SHP77 treated with DMSO at 0.1 percent for 48 hours (cell line): ENCODE measurements around the gene RASL10A.
"Not testable (repeated sequence)": the region's sequence is repeated elsewhere in the genome, so short reads cannot be mapped to it uniquely, and the experiment has no call there.

Experiments
- DNase-seq: peaks from one replicate; lab custom pipeline; 2025; lab: John Stamatoyannopoulos, UW

RASL10A gene, protein sequence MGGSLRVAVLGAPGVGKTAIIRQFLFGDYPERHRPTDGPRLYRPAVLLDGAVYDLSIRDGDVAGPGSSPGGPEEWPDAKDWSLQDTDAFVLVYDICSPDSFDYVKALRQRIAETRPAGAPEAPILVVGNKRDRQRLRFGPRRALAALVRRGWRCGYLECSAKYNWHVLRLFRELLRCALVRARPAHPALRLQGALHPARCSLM

DNA sequence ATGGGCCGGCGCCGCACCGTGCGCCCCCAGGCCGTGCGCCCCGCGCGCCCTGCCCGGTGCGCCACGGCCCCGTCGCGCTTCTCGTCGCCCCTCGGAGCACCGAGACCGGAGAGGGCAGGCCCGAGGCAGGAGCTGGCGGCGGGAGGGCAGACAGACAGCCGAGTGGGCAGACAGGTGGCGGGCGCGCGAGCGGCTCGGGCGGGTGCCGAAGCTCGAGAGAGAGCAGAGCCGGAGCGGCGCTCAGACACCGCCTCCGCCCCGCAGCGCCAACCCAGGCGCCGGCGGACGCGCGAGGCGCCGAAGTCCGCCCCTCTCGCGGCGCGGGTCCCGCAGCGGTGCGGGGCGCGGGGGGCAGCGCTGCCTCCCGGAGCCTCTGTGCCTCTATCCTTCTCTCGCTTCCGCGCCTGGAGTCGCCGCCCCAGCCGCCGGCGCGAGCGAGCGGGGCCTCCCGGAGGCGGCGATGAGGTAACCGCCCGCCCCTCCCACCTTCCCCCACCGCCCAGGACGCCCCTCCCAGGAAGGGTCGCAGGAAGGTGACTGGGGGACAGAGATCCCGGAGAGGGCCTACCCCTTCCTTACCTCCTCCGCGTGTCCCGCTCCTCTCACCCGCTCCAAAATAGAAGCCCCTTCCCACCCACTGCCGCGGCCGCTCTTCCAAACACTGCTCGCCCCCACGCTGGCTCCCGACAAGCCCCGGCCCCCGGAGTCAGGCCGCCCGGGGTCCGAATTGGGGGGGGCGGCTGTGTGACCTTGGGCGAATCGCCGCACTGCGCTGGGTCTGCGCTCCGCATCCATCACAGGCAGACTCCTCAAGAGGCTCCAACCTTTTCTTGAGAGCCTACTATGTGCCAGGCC, at the start of gene RASL10A:
TSS of gene RASL10A (minus strand) at position 412 of the 855 bp plus-strand sequence. CDS start 451 bp downstream, outside the sequence.
- DNase-seq: no peak

DNA sequence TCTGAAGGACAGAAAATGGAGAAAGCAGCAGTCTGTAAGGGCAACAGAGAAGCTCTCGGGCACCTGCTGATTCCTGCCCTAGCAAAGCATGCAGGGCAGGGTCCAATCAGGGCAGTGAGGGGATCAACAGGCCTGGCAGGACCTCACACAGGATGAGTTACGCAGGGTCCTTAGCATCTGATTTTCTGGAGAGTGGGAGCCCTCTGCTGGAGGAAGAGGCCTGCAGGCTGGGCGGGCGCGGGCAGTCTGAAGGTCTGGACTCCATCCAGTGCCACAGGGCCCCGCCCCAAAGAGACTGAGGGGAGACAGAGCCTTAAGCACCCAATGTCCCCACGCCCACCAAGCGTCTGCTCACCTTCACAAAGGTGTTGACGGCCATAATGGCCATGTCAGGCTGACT, 44.0 kb upstream of the RASL10A start:
- DNase-seq: no peak

DNA sequence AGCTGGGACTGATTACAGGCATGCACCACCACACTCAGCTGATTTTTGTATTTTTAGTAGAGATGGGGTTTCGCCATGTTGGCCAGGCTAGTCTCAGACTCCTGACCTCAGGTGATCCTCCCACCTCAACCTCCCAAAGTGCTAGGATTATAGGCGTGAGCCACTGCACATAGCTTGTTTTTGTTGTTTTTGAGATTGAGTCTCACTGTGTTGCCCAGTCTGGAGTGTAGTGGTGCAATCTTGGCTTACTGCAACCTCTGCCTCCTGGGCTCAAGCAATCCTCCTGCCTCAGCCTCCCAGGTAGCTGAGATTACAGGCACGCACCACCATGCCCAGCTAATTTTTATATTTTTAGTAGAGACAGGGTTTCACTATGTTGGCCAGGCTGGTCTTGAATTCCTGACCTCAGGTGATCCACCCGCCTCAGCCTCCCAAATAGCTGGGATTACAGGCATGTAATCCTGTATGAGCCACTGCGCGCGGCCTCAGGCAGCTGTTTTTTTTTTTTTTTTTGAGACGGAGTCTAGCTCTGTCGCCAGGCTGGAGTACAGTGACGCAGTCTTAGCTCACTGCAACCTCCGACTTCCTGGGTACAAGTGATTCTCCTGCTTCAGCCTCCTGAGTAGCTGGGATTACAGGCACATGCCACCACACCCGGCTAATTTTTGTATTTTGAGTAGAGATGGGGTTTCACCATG, 41.8 kb upstream of the RASL10A start:
- not testable (repeated sequence) for DNase-seq

DNA sequence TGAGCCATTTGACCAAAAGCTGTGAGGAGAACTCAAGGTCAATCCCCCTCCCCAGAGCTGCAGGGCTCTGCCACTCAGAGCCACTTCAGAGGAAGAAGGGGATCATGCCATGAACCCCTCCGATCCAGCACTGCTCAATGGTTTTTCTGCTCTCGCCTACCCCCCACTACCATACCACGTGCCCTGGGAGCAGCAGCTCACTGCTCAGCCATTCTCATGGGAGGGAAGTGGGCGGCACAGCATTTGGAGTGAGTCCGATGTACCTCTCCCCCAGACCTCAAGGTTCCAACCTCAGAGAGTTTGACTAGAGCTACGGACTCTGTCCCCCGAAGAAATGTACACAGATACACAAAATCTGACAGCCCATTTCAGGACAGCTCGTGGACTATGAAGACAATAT, 38.4 kb upstream of the RASL10A start:
- no peak for DNase-seq

DNA sequence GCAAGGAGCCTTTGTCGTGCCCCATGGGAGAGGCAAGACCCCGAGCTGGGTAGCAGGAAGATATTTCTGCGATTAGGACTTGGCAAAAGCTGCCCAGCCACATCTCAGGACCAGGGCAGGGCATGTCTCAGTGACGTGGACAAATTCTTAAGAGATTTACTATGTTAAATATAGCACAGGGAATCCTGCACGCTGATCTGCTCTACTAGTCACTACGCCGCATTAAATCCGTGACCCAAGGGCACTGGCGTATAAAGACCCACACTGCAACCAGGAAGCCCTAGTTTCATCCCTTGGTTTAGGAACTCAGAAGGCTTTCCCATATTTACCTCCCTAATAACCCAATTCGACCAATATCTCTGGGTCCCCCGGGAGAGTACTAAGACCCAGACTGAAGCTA, 37.8 kb upstream of the RASL10A start:
- no peak for DNase-seq

DNA sequence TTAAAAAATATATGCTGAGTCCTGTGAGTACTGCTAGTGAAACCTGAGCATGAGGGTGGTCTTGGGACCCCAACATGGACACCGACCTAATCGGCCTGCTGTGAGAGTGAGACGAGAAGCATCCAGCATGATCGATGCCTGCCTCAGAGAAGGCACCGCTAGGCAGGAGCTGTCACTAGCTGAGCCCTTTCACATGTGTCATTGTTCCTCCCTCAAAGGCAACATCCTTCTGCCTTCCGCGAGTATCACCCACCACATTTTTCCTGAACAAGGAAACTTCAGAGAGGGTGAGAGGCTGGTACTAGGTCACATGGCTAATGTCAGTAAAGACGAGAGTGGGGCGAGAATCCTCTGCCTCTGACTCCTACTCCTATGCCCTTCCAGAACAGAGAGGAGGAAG, 37.3 kb upstream of the RASL10A start:
- DNase-seq: no peak

DNA sequence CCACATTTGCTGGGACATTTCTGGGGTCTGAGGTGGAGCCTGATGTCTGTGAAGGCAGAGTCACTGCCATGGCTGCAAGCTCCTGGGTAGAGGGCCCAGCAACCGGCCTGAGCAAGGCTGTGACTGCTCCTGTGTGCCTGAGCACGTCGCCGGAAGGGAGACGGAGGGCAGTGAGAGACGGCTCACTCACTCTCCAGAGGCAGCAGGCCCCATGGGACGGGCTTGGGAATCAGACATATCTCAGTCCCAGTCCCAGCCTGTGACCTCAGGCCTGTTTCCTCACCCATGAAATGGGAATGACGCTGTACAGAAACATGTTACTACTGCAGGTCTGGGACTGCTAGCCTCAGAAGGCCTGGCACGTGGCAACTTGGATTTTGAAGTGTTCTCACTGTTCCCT, 36.4 kb upstream of the RASL10A start:
- DNase-seq: no peak

DNA sequence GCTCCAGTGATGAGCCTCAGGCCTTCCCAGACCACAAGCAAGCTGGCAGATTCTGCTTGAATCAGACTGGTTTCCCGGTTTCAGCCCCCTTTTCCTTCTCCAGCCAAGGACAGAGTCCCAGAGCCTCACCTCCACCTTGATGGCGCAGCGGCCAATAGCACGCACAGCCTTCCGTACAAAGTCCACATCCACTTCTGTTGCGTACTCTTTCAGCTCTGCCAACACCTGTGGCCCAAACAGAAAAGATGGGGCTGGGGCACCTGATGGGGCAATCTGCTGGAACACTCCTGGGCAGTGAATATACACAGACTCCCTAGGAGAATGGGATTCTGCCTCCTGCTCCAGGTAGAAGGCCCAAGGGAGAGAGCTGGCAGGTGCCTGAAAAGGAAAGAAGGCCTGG, 35.5 kb upstream of the RASL10A start:
- no peak for DNase-seq

DNA sequence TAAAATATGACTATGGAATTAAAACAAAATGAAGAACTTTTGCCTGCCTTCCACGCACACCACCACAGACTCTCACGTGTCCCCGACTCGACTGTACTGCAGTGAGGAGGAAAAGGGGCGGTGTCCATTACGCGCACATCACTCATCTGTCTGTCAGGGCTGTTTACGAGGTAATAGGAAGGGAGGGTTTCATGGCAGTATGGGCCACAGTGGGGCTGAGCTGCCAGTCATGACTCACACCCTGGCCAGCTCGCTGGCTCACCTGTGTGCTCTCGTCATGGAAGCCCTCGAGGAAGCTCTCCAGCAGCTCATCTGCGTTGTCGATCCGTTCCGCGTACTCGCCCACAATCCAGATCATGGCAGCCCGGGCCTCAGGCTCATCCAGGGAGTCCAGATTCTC, 33.5 kb upstream of the RASL10A start:
- no peak for DNase-seq

DNA sequence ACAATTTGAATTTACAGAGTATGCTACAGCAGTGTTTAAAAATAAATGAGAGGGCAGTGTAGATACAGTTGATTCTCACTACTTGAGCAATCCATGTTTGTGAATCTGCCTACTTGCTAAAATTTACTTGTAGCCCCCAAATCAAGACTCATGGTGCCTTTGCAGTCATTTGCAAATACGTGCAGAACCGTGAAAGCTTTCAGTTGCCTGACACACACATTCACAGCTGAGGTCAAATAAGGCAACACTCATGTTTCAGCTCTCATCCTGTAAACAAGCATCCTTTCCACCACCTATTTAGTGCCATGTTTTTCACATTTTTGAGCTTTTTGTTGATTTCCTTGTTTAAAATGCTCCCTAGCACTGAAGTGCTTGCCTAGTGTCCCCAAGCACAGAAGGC, 32.5 kb upstream of the RASL10A start:
- no peak for DNase-seq

DNA sequence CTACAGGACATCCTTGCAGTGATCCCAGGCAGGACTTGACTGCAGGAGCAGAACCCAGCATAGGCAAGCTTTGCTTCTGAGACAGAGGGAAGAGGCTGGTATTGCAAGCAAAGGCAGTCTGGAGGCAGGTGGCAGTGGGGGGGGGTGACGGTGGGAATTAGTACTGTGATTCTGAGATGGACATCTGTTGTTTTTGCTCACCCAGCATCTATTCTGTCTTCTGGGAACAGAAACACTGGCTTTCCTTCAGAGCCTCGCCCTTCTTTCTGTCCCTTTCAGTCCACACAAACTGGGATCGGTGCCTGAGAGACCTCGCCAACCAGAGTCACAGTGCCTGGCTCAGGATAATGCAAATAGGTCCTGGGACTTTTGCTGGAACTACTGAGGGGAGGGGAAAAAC, 31.2 kb upstream of the RASL10A start:
- DNase-seq: no peak

DNA sequence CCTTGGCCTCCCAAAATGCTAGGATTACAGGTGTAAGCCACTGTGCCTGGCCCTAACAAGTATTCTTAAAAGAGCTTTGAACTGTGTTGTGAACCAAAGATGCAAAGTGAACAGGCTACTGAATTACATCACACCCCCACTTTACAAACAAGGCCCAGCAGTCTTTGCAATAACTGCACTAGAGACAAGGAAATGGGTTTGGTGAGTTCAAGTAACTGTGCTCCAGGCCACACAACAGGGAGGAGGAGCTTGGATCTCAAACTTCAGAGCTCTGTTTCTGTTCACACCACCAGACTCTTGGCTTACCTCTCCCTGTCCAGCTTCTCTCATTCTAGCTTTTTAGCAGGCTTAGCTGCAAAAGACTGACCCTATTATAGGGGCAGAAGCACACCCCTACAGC, 30.4 kb upstream of the RASL10A start:
- no peak for DNase-seq

DNA sequence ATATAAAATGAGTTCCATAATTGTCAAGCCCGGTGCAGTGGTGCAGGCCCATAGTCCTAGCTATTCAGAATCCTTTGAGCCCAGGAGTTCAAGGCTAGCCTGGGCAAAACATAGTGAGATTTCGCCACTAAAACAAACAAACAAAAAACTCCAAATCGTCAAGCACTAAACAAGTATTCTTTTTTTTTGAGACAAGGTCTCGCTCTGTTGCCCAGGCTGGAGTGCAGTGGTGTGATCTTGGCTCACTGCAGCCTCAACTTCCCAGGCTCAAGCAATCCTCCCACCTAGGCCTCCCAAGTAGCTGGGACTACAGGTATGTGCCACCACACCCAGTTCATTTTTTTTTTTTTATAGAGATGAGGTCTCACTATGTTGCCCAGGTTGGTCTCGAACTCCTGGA, 29.4 kb upstream of the RASL10A start:
- not testable (repeated sequence) for DNase-seq

DNA sequence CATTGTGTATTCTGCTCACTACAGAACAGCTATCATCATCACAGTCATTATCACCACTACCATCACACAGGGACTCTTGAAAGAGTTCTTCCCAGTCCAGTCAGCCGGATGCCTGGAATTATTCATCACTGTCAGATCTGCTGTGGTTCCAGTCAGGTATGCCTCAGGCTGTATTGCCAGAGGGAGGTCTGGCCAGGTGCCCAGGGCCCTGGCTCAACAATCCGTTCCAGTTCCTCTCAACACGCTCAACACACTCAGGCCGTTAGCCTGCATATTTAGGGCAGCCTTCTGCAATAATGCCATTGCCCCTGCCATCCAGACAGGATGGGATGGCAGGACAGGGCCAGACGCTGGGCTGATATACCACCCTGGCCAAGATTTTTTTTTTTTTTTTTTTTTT, 28.6 kb upstream of the RASL10A start:
- DNase-seq: no peak

DNA sequence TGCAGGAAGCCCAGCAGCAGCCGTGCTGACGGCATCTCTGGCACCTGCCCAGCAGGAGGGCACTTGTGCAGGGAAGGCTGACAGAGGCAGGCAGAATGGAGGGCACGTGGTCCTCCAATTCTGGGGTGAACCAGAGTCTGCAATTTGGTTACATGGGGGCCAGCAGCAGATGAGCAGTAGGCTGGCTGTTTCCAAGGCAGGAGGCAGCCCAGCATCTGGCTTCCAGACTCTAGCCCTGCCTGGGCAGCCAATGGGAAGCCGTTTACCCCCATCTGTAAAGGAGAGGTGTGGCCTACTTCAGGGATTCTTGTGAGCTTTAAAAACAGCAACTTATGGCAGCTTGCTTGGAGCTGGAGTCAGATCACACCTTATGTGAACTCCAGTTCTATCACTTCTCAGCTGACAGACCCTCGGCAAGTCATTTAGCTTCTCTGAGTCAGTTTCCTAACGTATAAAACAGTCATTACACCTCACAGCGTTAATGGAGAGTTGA, 27.9 kb upstream of the RASL10A start:
- no peak for DNase-seq

DNA sequence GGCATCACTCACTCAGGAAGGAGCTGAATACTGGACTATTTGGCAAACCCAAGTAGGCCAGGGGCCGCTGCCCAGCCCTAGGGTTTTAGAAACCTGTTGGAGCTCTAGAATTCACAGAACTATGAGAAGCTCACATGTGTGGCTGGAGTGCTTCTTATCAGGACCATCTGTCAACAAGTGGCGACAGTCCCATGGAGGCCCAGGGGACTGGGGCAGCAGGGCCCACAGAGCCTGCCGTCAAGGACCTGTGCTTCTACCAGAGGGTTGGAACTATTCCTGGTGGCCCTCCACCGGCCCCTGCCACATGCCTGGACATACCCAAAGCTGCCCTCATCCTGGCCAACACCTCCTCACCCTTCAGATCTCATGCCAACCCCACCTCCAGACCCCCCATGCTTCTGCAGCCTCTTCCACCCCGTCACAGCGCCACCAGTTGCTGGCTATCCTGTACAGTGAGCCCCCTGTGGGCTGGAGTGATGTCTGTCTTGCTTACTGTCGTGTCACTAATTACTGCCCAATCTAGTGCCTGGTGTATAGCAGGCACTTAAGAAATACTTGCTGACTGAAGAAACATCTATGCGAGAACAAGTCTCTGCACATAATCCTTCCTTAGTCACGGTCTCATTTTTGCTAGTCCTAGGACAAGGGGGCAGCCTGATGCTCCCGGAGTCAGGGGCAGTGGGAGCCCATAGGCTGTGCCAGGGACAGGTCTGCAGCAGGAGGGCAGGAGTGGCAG, 27.2 kb upstream of the RASL10A start:
- no peak for DNase-seq

DNA sequence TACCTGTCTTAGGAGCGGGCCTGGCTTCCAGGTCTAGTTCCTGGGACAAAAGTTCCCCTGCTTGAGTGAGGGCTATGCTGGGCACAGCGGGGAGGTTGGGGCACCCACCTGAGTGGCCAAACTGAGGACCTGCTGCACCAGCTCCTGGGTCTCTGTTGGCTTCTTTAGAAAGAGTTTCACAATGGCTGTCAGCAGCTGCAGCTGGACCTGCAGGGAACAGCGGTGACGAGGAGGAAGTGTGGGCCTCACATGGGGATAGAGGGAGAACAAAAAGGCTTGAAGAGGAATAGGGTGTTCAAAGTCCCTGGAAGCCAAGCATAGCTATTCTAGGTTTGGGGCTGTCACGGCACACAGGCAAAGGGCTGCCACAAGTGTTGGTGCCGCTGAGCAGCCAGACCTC, 26.7 kb upstream of the RASL10A start:
- no peak for DNase-seq

DNA sequence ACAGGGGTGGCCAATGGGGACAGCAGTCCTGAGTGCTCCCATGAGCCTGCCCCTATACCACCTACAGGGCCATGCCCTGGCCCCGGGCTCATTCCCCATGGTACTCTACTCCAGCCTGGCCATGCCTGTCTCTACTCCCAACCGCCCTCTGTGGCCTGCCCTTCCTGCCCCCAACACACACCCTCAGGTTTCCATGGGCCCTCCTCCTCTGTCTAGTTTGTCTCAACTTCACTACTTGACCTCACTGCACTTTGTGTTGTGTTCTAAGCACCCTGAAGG, 26.3 kb upstream of the RASL10A start:
- DNase-seq: no peak

DNA sequence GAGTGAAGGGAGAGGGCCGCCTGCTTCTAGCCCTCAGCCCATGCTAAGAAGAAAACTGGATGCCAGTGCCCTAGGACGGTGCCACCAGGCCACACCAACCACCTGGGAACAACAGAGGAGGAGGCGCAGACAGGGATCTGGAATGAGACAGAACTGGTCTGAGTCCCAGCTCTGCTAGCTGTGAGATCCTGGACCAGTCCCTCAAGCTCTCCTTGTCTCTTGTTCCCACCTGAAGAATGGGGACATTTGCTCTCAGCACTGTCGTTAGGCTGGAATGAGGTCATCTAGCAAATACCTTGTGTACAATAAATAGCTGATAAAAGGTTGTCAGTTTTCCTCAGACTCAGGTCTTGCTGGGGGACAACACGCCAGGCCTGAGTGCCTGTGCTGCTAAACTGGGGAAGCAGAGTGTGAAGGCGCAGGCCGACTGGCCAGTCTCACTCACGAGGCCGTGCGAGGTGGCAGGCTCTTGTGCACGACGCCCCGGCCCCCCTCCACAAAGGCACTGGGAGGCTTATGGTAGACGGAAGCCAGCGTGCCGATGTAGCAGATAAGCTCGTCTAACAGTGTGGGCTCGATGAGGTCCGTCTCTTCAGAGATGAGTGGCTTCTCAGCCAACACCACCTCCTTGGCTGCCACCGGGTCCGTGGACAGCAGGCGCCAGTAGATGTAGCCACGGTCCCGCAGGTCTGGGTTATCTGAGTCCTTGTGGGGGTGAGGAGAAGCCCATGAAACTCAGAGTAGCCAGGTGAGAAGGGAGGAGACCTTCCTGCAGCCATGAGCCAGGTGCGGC, 25.8 kb upstream of the RASL10A start:
- no peak for DNase-seq

DNA sequence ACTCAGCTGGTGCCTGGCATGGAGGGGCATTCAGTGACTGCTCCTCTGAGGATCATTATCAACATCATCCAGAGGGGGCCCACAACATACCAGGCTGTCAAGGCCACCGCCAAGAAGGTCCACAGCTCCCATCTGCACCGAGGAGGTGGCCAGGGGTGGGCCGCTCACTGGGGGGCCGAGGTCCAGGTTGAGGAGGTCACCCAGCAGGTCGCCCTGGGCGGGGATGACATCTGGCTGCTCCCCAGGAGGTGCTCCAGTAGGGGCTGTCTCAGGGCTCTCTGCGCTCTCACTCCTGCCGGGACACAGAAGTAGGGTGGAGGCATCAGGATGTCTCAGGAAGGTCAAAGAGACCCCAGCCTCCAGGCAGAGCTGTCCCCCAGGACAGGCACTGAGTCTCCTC, 25.1 kb upstream of the RASL10A start:
- no peak for DNase-seq

DNA sequence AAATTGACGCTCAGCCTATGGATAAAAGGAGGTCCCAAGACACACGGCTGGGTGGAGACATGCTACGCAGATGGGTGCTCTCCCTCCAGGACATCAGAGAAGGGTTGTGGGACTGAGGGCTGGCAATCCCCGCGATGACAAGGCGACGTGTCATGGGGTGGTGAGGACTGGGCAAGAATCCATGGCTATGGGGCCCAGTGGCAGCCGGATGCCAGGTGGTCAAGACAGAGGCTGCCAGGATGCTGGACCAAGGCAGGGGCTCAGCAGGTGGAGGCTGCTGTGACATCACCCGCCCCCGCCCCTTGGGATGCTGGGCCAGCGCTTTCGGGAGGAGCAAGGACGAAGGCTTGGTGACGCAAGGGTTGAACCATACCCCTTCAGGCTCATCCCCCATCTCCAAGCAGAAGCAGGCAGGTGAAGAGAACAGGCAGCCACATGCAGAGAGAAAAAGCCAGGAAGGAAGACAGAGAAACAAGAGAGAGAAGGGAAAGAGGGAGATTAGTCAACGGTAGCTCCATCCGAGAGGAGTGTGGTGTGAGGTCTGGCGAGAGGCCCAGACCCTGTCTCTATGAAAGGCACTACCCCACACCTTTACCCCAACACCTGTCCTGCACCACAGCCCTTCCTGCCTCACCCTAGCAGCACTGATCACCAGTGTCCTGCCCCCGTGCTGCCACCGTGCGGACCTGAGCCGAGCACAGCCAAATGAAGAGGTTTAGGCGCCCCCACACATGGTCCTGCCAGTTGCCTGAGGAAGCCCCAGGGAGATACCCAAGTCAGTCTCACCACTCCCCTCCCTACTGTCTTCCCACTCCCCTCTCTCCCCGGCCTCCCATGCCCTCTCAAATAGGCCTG, 24.1 kb upstream of the RASL10A start:
- no peak for DNase-seq
